Testis (tissue), 3 donors: ENCODE data around the gene MAOA. TPM values are rescaled to one million over a fixed set of nuclear protein-coding genes. Genes with fewer than 3 reads are reported as not detected.
A peak's percentile ranks its signal among the peaks of the same experiment; 100 is the strongest.

Experiments used
- DNase-seq: peaks from one replicate; pipeline ENCODE4 v3.0.0-alpha.2; 2019
- H3K27ac ChIP-seq, 2 donors: fragments of 200-600 bp; sonication (generic); one replicate each; pipeline ENCODE4 v1.5.1; 2019
- H3K27me3 ChIP-seq: fragments of 200-600 bp; sonication (generic); one replicate; pipeline ENCODE4 v1.5.1; 2019
- H3K36me3 ChIP-seq: fragments of 200-600 bp; sonication (generic); one replicate; pipeline ENCODE4 v1.5.1; 2017; ENCODE audit warnings: low read depth; ENCODE audit errors: missing control alignments
- H3K4me1 ChIP-seq: fragments of 200-600 bp; sonication (generic); one replicate; pipeline ENCODE4 v1.5.1; 2019
- H3K4me3 ChIP-seq, 2 donors: fragments of 200-600 bp; sonication (generic); one replicate each; pipeline ENCODE4 v1.5.1; 2017 to 2019
- H3K9me3 ChIP-seq: fragments of 200-600 bp; sonication (generic); one replicate; pipeline ENCODE4 v1.5.1; 2017
- CTCF ChIP-seq, 3 experiments: fragments of 450-650 bp in 2 of 3; fragments of 200-600 bp in 1 of 3; sonication (generic) in 1 of 3; IDR thresholded peaks; one replicate each; pipeline ENCODE4 v1.5.1; 2016 to 2019; ENCODE audit warnings: antibody characterized with exemption in 3 of 3, mild to moderate bottlenecking in 2 of 3, moderate library complexity in 1 of 3
- POLR2A ChIP-seq: fragments of 450-650 bp; IDR thresholded peaks from one replicate; pipeline ENCODE4 v1.6.1; 2017; ENCODE audit warnings: antibody characterized with exemption, mild to moderate bottlenecking, moderate library complexity
- WGBS, 2 donors: methylation state at CpG; one replicate each; pipeline ENCODE4 v1.1.5; 2018; 5-methylcytosine and 5-hydroxymethylcytosine counted together
- intact Hi-C: fragments of 100-400 bp; cut with DNase I; formaldehyde crosslinking; loops from one replicate; pipeline ENCODE4 v1.15.1; 2023; ENCODE audit warnings: low total_unique reads
- polyA plus RNA-seq: library from polyadenylated mRNA; stranded (reverse); fragments of 350-450 nt; fragmentation: Illumina TruSeq; extraction: RNeasy Lipid Tissue Mini Kit (QIAGEN cat#74804); gene quantifications from one replicate; pipeline ENCODE4 v1.2.3, GENCODE V29; 2014; ENCODE audit warnings: low read depth, low replicate concordance; ENCODE audit not compliant: insufficient read depth
- total RNA-seq, 2 donors: library from RNA; depleted of rRNA; stranded (reverse); fragments of >200 nt; gene quantifications; one replicate each; pipeline ENCODE4 v1.2.3, GENCODE V29; 2016

MAOA gene
- total and polyA plus RNA-seq, 3 donors from 2014 or later = 6.5 to 12.3 (median 11.8) TPM

- Histone ChIP-seq H3K36me3 (no peaks in the 10 kb centered on the region), H3K27me3 (no peaks in the 10 kb centered on the region), H3K4me3 (no peak overlapping the region), H3K9me3 (no peaks in the 10 kb centered on the region), H3K4me1 (peaks cover 2% of the 10 kb centered on the region), H3K27ac (peak overlapping the region in 1 of 2 donors; percentile 72)
- no peak for TF ChIP-seq CTCF (IDR thresholded peaks at IDR 0.05)
- TF ChIP-seq POLR2A = no peak
- 36 to 40% methylated on average over 3 of the region's 3 CpGs for WGBS, 2 donors
- peak; percentile 79 for DNase-seq
- intact Hi-C loops = no loop called here
Measured at GRCh38 chrX:43707812-43708548, 51.9 kb downstream of the MAOA start.

- H3K27ac ChIP-seq = no peak overlapping the region
- no peak for TF ChIP-seq CTCF (IDR thresholded peaks at IDR 0.05)
- TF ChIP-seq POLR2A = no peak
- intact Hi-C loops = no loop called here
- H3K4me1 ChIP-seq = no peaks in the 10 kb centered on the region
- no peak for DNase-seq
- no peak overlapping the region for H3K4me3 ChIP-seq
- H3K27me3 ChIP-seq = no peaks in the 10 kb centered on the region
- H3K9me3 ChIP-seq = no peaks in the 10 kb centered on the region
- no peaks in the 10 kb centered on the region for H3K36me3 ChIP-seq
- 48 to 82% methylated on average over 2 of the region's 2 CpGs for WGBS, 2 donors
Measured at GRCh38 chrX:43716144-43716543, 60.0 kb downstream of the MAOA start.

- Histone ChIP-seq H3K9me3 (no peaks in the 10 kb centered on the region), H3K4me3 (no peak overlapping the region), H3K27ac (no peak overlapping the region), H3K36me3 (no peaks in the 10 kb centered on the region), H3K27me3 (no peaks in the 10 kb centered on the region), H3K4me1 (no peaks in the 10 kb centered on the region)
- DNase-seq = no peak
- intact Hi-C loops = no loop called here
- TF ChIP-seq CTCF (IDR thresholded peaks at IDR 0.05) (no peak), POLR2A (no peak)
- 82 to 95% methylated on average over 1 of the region's 1 CpG for WGBS, 2 donors
Measured at GRCh38 chrX:43716696-43717095, 60.6 kb downstream of the MAOA start.

- H3K27me3 ChIP-seq = no peaks in the 10 kb centered on the region
- H3K4me3 ChIP-seq = no peak overlapping the region
- H3K27ac ChIP-seq = no peak overlapping the region
- H3K36me3 ChIP-seq = no peaks in the 10 kb centered on the region
- no peaks in the 10 kb centered on the region for H3K4me1 ChIP-seq
- TF ChIP-seq CTCF (IDR thresholded peaks at IDR 0.05) (no peak), POLR2A (no peak)
- no peaks in the 10 kb centered on the region for H3K9me3 ChIP-seq
- 71 to 78% methylated on average over 1 of the region's 1 CpG for WGBS, 2 donors
- intact Hi-C loops = no loop called here
- DNase-seq = no peak
Measured at GRCh38 chrX:43717161-43717560, 61.1 kb downstream of the MAOA start.

GRCh38 chrX:43718081-43718480, 62.0 kb downstream of the MAOA start:
- H3K4me3 ChIP-seq = no peak overlapping the region
- no peaks in the 10 kb centered on the region for H3K36me3 ChIP-seq
- no peaks in the 10 kb centered on the region for H3K27me3 ChIP-seq
- H3K4me1 ChIP-seq = no peaks in the 10 kb centered on the region
- TF ChIP-seq CTCF (IDR thresholded peaks at IDR 0.05) (no peak), POLR2A (no peak)
- WGBS, 2 donors = 55 to 71% methylated on average over 1 of the region's 1 CpG
- H3K9me3 ChIP-seq = no peaks in the 10 kb centered on the region
- no peak for DNase-seq
- H3K27ac ChIP-seq = no peak overlapping the region
- intact Hi-C loops = no loop called here
